ENCODE data around the gene SMIM38. TPM values are rescaled to one million over a fixed set of nuclear protein-coding genes. Genes with fewer than 3 reads are reported as not detected.

The SMIM38 gene
- total RNA-seq, 3 donors from 2014 or later = 2.2 TPM; not detected in 2

DNA sequence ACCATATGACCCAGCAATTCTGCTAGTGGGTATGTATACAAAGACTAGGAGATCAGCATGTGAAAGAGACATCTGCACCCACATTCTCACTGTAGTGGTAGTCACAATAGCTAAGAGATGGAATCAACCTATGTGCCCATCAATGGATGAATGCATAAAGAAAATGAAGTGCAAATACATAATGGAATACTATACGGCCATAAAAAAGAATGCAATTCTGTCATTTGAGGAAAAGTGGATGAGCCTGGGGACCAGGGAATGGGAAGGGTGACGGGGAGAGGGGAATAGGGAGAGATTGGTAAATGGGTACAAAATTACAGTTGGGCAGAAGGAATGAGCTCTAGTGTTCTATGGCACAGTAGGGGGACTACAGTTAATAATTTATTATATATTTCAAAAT is 26.7 kb upstream of the SMIM38 start:
- TF ChIP-seq, protein P1, sequence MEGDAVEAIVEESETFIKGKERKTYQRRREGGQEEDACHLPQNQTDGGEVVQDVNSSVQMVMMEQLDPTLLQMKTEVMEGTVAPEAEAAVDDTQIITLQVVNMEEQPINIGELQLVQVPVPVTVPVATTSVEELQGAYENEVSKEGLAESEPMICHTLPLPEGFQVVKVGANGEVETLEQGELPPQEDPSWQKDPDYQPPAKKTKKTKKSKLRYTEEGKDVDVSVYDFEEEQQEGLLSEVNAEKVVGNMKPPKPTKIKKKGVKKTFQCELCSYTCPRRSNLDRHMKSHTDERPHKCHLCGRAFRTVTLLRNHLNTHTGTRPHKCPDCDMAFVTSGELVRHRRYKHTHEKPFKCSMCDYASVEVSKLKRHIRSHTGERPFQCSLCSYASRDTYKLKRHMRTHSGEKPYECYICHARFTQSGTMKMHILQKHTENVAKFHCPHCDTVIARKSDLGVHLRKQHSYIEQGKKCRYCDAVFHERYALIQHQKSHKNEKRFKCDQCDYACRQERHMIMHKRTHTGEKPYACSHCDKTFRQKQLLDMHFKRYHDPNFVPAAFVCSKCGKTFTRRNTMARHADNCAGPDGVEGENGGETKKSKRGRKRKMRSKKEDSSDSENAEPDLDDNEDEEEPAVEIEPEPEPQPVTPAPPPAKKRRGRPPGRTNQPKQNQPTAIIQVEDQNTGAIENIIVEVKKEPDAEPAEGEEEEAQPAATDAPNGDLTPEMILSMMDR (IDR thresholded peaks at IDR 0.05) = no peak
- no peaks in the 10 kb centered on the region for H3K36me3 ChIP-seq (ENCODE audit: low read depth)
- peaks cover 2% of the 10 kb centered on the region for H3K4me1 ChIP-seq (ENCODE audit: low read depth)
- no peak for ATAC-seq
- no peak for DNase-seq
- peaks cover 11% of the 10 kb centered on the region for H3K9me3 ChIP-seq
- no peak overlapping the region for H3K4me3 ChIP-seq
- intact Hi-C loops (cut with DNase I, micrococcal nuclease) = no loop called here

DNA sequence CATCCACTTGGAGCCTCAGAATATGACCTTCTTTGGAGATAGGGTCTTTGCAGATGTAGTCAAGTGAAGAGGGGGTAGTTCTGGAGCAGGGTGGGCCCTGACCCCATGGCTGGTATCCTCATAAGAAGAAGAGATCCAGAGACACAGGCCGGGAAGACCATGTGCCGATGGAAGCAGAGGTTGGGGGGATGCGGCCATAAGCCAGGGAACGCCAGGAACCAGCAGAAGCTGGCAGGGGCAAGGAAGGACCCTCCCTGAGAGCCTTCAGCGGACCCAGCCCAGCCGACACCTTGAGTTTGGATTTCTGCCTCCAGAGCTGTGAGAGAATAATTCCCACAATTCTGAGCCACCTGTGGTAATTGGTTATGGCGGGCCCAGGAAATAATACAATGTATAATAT is 26.1 kb upstream of the SMIM38 start:
- ATAC-seq (no peak), DNase-seq (no peak)
- intact Hi-C loops (cut with DNase I, micrococcal nuclease) = no loop called here

DNA sequence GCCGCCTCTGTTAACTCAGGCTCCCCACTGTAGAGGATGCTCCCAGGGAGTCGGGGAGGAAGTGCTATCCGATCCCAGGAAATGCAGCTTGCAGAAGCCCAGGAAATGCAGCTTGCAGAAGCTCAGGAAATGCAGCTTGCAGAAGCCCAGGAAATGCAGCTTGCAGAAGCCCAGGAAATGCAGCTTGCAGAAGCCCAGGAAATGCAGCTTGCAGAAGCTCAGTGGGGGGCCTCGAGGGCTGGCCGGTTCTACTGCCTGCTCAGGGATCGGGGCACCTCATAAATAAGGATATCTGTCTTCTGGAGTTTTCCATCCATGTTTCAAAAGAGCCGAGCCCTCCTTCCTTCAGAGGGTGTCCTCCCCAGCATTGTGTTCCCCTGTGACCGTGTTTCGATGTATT is 25.1 kb upstream of the SMIM38 start:
- Histone ChIP-seq H3K9me3 (peaks cover 11% of the 10 kb centered on the region), H3K36me3 (ENCODE audit: low read depth) (no peaks in the 10 kb centered on the region), H3K4me1 (ENCODE audit: low read depth) (peaks cover 2% of the 10 kb centered on the region), H3K4me3 (no peak overlapping the region)
- TF ChIP-seq, protein P1 (IDR thresholded peaks at IDR 0.05) = no peak
- intact Hi-C loops (cut with DNase I, micrococcal nuclease) = no loop called here
- ATAC-seq (no peak), DNase-seq (peak in 1 of 3 donors; percentile 16)

More for the DNA sequence above, 26.1 kb upstream of the SMIM38 start:
- Histone ChIP-seq H3K4me3 (no peak overlapping the region), H3K9me3 (peaks cover 11% of the 10 kb centered on the region), H3K4me1 (ENCODE audit: low read depth) (peaks cover 2% of the 10 kb centered on the region), H3K36me3 (ENCODE audit: low read depth) (no peaks in the 10 kb centered on the region)
- TF ChIP-seq, protein P1 (IDR thresholded peaks at IDR 0.05) = no peak

DNA sequence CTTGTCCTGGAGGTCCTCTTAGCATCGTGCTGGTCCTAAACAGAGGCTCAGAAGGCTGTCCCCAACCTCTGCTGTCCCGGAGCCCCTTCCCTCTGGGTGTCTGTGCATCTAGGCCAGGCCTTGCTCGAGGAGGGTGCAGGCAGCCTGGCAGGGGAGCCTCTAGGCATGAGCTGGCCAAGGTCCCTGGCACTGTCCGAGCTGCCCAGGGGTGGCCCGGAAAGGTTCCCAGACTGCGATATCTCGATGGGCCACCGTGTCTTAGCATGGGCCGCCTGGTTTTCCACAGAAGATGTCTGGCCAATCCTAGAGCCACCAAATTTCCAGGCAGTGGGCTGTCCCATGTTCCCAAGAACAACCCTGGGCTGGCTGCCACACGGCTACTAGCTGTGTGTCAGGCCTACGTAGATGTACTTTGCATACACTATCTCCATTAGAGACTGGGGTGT is 24.6 kb upstream of the SMIM38 start:
- ATAC-seq = peak; percentile 26
- DNase-seq = peak in 1 of 3 donors; percentile 25
- intact Hi-C loops (cut with DNase I, micrococcal nuclease) = no loop called here

DNA sequence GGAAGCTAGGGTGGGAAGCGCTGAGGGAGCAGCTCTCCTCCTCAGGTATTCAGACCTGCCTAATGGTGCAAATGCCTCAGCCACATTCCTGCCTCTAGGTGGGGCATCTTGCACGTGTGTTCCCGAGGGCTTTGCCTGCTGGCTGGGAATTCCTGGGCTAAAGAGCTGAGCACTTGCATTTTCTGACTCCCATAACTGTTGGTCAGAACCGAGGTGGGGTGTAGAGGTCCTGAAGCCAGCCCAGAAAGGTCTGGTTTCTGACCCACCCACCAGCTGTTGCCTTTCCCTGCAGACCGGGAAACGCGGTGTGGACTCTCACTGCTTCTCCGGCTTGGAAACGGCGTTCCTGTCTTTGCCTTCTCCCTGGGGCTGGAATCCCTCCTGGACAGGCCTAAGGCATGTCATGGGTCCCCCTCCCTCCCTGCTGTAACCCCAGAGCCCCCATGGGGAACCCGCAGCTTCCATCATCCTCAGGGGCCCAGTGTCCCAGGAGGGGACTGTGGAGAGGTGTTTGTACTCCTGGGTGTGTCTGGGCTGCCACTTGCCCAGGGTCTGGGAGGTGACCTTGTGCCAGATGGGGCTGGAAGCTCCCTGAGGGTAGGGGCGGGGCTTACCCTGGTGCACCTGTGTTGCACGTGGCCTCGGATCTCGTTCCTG is 24.0 kb upstream of the SMIM38 start:
- ATAC-seq = peak; percentile 96

More for the DNA sequence above, 24.6 kb upstream of the SMIM38 start:
- Histone ChIP-seq H3K4me1 (ENCODE audit: low read depth) (peaks cover 2% of the 10 kb centered on the region), H3K36me3 (ENCODE audit: low read depth) (no peaks in the 10 kb centered on the region), H3K4me3 (no peak overlapping the region), H3K9me3 (peaks cover 11% of the 10 kb centered on the region)
- TF ChIP-seq, protein P1 (IDR thresholded peaks at IDR 0.05) = no peak

More for the DNA sequence above, 24.0 kb upstream of the SMIM38 start:
- intact Hi-C loops (cut with DNase I, micrococcal nuclease) = no loop called here
- Histone ChIP-seq H3K4me1 (ENCODE audit: low read depth) (peaks cover 2% of the 10 kb centered on the region), H3K4me3 (no peak overlapping the region), H3K9me3 (peaks cover 11% of the 10 kb centered on the region), H3K36me3 (ENCODE audit: low read depth) (no peaks in the 10 kb centered on the region)
- TF ChIP-seq, protein P1 (IDR thresholded peaks at IDR 0.05) = peak; percentile 53
- peak in 2 of 3 donors; percentile 83 to 95 for DNase-seq

All from mucosa of descending colon (tissue), 3 donors.